IPS-20b (cell line): ENCODE results near the gene DNASE1L3.
A peak's percentile ranks its signal among the peaks of the same experiment; 100 is the strongest.
"Not testable (repeated sequence)": the region's sequence is repeated elsewhere in the genome, so short reads cannot be mapped to it uniquely, and the experiment has no call there.

ENCODE experiments used
- H3K27ac ChIP-seq: one replicate; pipeline ENCODE4 v1.5.1; 2013; ENCODE audit warnings: low read length
- H3K27me3 ChIP-seq: 2 replicates; pipeline ENCODE4 v1.6.1; 2013; ENCODE audit warnings: mild to moderate bottlenecking, low read length, inconsistent platforms; ENCODE audit not compliant: insufficient read depth
- H3K36me3 ChIP-seq: 2 replicates; pipeline ENCODE4 v1.6.1; 2013; ENCODE audit warnings: low read depth, mild to moderate bottlenecking, inconsistent platforms, low read length, moderate library complexity; ENCODE audit not compliant: insufficient read depth
- H3K4me1 ChIP-seq: 2 replicates; pipeline ENCODE4 v1.6.1; 2013; ENCODE audit warnings: mild to moderate bottlenecking, control low read depth, inconsistent platforms, low read length, moderate library complexity; ENCODE audit not compliant: insufficient read depth
- H3K4me3 ChIP-seq: 2 replicates; pipeline ENCODE4 v1.5.1; 2013; ENCODE audit warnings: mild to moderate bottlenecking, low read length, inconsistent platforms
- H3K9ac ChIP-seq: 2 replicates; pipeline ENCODE4 v1.6.1; 2013; ENCODE audit warnings: low read depth, mild to moderate bottlenecking, inconsistent platforms, low read length, moderate library complexity
- H3K9me3 ChIP-seq: 2 replicates; pipeline ENCODE4 v1.6.1; 2013; ENCODE audit warnings: mild to moderate bottlenecking, low read depth, low read length, inconsistent platforms; ENCODE audit not compliant: insufficient read depth

DNASE1L3 gene

DNA sequence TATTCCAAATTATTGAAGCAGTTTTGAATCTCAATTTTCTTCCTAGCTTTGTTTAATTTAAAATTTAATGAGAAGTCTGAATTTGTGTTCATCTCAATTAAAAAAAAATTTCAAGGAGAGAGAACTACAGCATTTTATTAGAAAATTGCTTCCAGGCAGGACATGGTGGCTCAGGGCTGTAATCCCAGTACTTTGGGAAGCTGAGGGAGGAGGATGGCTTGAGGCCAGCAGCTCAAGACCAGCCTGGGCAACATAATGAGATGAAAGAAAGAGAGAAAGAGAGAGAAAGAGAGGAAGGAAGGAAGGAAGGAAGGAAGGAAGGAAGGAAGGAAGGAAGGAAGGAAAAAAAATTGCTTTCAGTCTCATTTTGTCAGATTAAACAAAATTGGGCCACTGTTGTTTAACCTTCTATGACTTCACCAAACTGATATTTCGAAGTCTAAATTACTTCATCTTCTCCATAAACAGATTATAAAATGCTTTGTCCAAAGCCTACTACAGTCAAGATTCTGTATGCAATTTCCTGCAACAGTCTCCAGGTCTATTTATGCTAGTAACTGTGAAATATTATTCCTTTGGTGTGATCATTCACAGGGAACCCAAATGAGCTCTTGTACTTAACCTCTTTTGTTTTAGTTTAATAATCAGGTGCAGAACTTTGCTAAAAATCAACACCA, 20.2 kb upstream of the DNASE1L3 start:
- Histone ChIP-seq H3K27me3 (peaks cover 35% of the 10 kb centered on the region), H3K4me1 (no peaks in the 10 kb centered on the region), H3K36me3 (no peaks in the 10 kb centered on the region), H3K9me3 (no peaks in the 10 kb centered on the region), H3K27ac (no peak overlapping the region), H3K4me3 (no peak overlapping the region), H3K9ac (no peak overlapping the region)

- H3K36me3 ChIP-seq, H3K9me3 ChIP-seq, H3K9ac ChIP-seq, H3K4me1 ChIP-seq, H3K27ac ChIP-seq, H3K27me3 ChIP-seq, H3K4me3 ChIP-seq: not testable (repeated sequence)
Observed at GRCh38 chr3:58227933-58228332, 17.2 kb upstream of the DNASE1L3 start.

DNA sequence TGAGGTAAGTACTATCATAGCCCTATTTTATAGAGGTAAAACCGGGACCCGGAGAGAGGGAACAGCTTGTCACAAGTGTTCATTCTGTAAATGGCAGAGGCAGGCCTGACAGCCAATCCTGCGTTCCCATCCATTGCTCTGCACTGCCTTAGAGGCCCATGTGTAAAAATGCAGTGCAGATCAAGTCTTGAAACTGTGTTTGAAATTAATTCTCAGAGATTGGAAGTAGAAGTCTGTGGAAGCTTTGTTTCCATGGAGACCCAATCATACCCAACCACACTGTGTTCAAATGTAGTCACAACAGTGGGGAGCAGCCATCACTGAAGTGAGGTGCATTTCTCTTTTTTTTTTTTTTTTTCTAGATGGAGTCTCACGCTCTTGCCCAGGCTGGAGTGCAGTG, 13.1 kb upstream of the DNASE1L3 start:
- H3K9me3 ChIP-seq, result no peaks in the 10 kb centered on the region
- no peak overlapping the region for H3K4me3 ChIP-seq
- H3K27me3 ChIP-seq, result no peaks in the 10 kb centered on the region
- H3K4me1 ChIP-seq, result no peaks in the 10 kb centered on the region
- H3K9ac ChIP-seq, result no peak overlapping the region
- no peak overlapping the region for H3K27ac ChIP-seq
- no peaks in the 10 kb centered on the region for H3K36me3 ChIP-seq

- H3K27me3 ChIP-seq, result no peaks in the 10 kb centered on the region
- no peaks in the 10 kb centered on the region for H3K4me1 ChIP-seq
- H3K9me3 ChIP-seq, result no peaks in the 10 kb centered on the region
- H3K27ac ChIP-seq, result no peak overlapping the region
- no peak overlapping the region for H3K4me3 ChIP-seq
- H3K9ac ChIP-seq, result no peak overlapping the region
- H3K36me3 ChIP-seq, result no peaks in the 10 kb centered on the region
Observed at GRCh38 chr3:58222161-58222724, 11.5 kb upstream of the DNASE1L3 start.

GRCh38 chr3:58218904-58219303, 8.1 kb upstream of the DNASE1L3 start:
- no peak overlapping the region for H3K27ac ChIP-seq
- H3K9ac ChIP-seq, result no peak overlapping the region
- H3K9me3 ChIP-seq, result no peaks in the 10 kb centered on the region
- H3K27me3 ChIP-seq, result no peaks in the 10 kb centered on the region
- peaks cover 4% of the 10 kb centered on the region; the same call in 1 of the 2 replicates for H3K4me1 ChIP-seq
- H3K4me3 ChIP-seq, result no peak overlapping the region
- no peaks in the 10 kb centered on the region for H3K36me3 ChIP-seq

GRCh38 chr3:58217209-58217811, 6.5 kb upstream of the DNASE1L3 start:
- H3K27ac ChIP-seq, result no peak overlapping the region
- no peaks in the 10 kb centered on the region for H3K9me3 ChIP-seq
- peaks cover 4% of the 10 kb centered on the region; the same call in 1 of the 2 replicates for H3K4me1 ChIP-seq
- H3K4me3 ChIP-seq, result peak overlapping the region; percentile 31; the same call in 1 of the 2 replicates
- H3K9ac ChIP-seq, result no peak overlapping the region
- H3K27me3 ChIP-seq, result no peaks in the 10 kb centered on the region
- no peaks in the 10 kb centered on the region for H3K36me3 ChIP-seq

GRCh38 chr3:58216496-58217195, 5.9 kb upstream of the DNASE1L3 start:
- Histone ChIP-seq H3K27me3 (no peaks in the 10 kb centered on the region), H3K9me3 (no peaks in the 10 kb centered on the region), H3K27ac (no peak overlapping the region), H3K9ac (no peak overlapping the region), H3K4me1 (peaks cover 4% of the 10 kb centered on the region; the same call in 1 of the 2 replicates), H3K4me3 (no peak overlapping the region), H3K36me3 (no peaks in the 10 kb centered on the region)

DNA sequence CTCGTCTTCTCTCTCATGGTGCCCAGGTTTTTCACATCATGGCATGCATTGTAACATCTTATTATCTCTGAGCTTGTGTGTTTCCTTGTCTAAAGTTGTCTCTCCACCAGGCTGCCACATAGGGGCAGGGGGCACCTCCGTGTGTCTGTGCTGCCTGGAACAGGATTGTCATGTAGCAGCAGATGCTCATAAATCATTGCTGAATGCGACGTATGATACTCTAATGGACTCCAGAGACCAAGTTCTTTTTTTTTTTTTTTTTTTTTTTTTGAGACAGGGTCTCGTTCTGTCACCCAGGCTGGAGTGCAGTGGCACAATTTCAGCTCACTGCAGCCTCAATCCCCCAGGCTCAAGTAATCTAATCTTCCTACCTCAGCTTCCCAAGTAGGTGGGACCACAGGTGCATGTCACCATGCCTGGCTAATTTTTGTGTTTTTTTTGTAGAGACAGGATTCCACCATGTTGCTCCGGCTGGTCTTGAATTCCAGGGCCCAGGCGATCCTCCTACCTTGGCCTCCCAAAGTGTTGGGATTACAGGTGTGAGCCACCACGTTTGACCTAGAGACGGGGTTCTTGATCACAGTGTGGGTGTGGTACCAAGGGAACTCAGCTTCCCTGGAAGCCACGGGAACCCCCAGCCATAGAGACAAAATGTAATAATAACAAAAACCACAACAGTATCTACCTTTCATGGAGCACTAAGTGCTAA, 4.7 kb upstream of the DNASE1L3 start:
- no peaks in the 10 kb centered on the region for H3K36me3 ChIP-seq
- no peak overlapping the region for H3K9ac ChIP-seq
- peaks cover 4% of the 10 kb centered on the region; the same call in 1 of the 2 replicates for H3K4me1 ChIP-seq
- H3K4me3 ChIP-seq, result no peak overlapping the region
- H3K27ac ChIP-seq, result no peak overlapping the region
- H3K27me3 ChIP-seq, result no peaks in the 10 kb centered on the region
- no peaks in the 10 kb centered on the region for H3K9me3 ChIP-seq

DNA sequence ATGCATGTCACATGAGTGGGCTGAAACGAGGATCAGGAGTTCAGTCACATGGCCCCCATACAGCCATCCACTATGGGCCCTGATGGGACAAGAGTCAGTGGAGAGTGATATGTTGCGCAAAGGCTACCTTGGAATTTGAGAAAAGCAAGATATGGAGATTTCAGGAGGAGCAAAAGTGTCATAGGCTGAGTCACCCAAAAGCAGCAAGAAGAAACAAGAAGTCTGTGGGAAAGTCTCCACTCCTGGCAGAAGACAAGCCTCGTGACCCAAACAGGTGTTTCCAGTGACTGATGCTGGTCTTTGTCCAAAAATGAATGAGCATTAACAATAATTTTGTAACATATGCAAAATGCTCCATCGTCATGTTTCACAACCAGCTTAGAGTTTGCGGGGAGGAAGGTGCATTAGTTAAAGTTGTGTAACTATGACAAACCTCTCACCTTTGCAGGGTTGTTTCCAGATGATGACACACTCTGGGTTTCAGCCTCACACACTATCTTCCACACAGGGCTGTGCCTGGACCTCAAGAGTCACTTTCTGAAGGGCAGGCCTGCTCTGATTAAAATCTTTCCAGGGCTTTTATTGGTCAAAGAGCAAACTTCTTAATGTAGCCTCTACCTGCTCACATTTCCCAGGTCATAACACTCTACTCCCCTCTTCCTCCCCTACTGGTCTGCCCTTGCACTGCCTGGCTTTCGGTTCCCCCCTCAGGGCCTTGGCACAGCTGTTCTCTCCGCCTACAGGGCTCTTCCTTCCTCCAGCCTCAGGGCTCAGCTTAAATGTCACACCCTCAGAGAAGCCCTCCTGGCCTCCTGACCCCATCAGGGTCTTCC, 3.9 kb upstream of the DNASE1L3 start:
- Histone ChIP-seq H3K4me1 (peaks cover 4% of the 10 kb centered on the region; the same call in 1 of the 2 replicates), H3K9ac (no peak overlapping the region), H3K27ac (no peak overlapping the region), H3K4me3 (no peak overlapping the region), H3K9me3 (no peaks in the 10 kb centered on the region), H3K36me3 (no peaks in the 10 kb centered on the region), H3K27me3 (no peaks in the 10 kb centered on the region)

- no peak overlapping the region for H3K9ac ChIP-seq
- H3K27ac ChIP-seq, result no peak overlapping the region
- H3K9me3 ChIP-seq, result no peaks in the 10 kb centered on the region
- H3K27me3 ChIP-seq, result no peaks in the 10 kb centered on the region
- no peaks in the 10 kb centered on the region for H3K4me1 ChIP-seq
- no peak overlapping the region for H3K4me3 ChIP-seq
- no peaks in the 10 kb centered on the region for H3K36me3 ChIP-seq
Observed at GRCh38 chr3:58209933-58210332, 839 bp downstream of the DNASE1L3 start.

DNA sequence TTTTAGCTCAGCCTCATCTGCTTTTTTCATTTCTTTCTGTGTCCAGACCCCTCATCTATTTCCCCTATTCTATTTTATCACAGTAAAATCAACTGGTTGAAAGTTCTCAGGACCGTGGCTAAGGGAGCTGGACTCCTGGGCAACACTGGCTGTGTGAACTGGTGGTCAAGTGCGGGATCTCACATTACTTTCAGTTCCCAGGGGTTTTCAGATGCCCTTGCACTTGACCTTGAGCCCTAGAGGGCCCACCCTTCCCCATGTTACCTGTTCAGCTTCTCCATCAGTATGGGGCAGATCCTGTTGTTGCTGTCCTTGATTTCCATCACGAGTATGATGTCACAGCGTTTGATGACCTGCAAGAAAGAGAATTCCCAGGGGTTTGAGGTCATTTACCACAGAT, 2.8 kb downstream of the DNASE1L3 start:
- no peak overlapping the region for H3K27ac ChIP-seq
- no peak overlapping the region for H3K4me3 ChIP-seq
- H3K9ac ChIP-seq, result no peak overlapping the region
- H3K27me3 ChIP-seq, result no peaks in the 10 kb centered on the region
- H3K9me3 ChIP-seq, result no peaks in the 10 kb centered on the region
- no peaks in the 10 kb centered on the region for H3K36me3 ChIP-seq
- H3K4me1 ChIP-seq, result no peaks in the 10 kb centered on the region
